ENCODE data around the gene RPS6KA2. TPM values are rescaled to one million over a fixed set of nuclear protein-coding genes. Genes with fewer than 3 reads are reported as not detected.
"Not testable (repeated sequence)": the region's sequence is repeated elsewhere in the genome, so short reads cannot be mapped to it uniquely, and the experiment has no call there.

The RPS6KA2 gene
- total RNA-seq, 2 experiments from 2014 or later, result 18.9 to 19.1 TPM

DNA sequence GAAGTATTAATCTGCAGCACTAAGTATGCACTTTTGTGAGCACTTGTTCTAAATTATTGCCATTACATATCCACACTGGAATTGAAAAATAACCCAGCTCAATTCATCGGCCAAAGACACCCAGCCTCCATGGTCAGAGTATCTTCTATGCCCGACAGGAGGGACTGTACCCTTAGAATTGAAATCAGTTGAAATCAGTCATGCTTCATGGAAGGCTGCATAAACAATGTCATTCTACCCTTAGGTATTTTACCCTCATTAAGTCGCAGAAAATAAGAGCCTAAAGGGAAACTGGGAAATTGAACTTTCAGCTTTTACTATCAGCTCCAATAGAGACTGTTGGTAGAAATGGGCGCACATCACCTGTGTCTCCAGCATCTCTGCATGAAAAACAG lies 37.7 kb downstream of the RPS6KA2 start:
- Mint-ChIP-seq H3K4me1 (ENCODE audit: low read depth) (peaks cover 23% of the 10 kb centered on the region), H3K4me3 (no peak overlapping the region), H3K27me3 (ENCODE audit: low read depth) (no peaks in the 10 kb centered on the region), H3K9me3 (no peaks in the 10 kb centered on the region), H3K27ac (no peak overlapping the region), H3K36me3 (ENCODE audit: low read depth) (no peaks in the 10 kb centered on the region)
- DNase-seq, result no peak
- CTCF ChIA-PET, result no interaction called here
- intact Hi-C loops (cut with micrococcal nuclease), result loop anchor here (1.0 to 5.0 kb wide), 2 partner anchors 38 to 102 kb away; partner anchors contain the start of gene RPS6KA2

DNA sequence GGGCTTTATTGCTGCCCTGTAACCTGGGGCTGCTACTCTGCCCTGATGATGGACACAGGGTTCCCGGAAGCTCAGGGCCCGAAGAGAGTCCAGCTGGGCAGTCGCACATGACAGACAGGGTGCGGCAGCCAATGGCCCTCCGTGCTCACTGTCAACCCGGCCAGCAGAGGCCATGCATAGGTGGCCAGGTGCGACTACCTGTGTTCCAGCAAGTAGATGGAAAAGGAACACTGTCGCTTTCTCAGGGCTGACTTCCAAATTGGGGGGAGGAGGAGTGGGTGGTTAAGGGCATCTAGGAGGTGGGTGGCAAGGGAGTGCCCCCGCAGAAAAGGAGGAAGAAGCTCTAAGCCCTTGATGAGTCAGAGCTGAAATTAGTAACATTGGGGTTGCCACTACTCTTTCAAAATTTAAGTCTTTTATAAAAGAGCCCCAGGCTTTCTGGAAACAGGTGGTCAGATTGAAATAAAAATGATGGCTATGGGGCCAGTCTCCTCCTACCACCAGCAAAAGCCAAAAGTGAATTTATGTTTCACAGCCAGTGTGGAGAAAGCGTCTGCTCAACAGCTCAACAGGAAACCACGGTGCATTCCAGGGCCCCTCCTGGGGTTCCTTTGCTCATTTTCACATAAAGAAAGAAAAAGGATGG lies 38.2 kb downstream of the RPS6KA2 start:
- peak; percentile 48 for DNase-seq
- H3K27me3 Mint-ChIP-seq (ENCODE audit: low read depth), result no peaks in the 10 kb centered on the region
- no peak overlapping the region for H3K27ac Mint-ChIP-seq
- CTCF ChIA-PET, result no interaction called here
- intact Hi-C loops (cut with micrococcal nuclease), result loop anchor here (1.0 to 5.0 kb wide), 2 partner anchors 38 to 102 kb away; partner anchors contain the start of gene RPS6KA2
- no peak overlapping the region for H3K4me3 Mint-ChIP-seq
- H3K9me3 Mint-ChIP-seq, result no peaks in the 10 kb centered on the region
- peaks cover 23% of the 10 kb centered on the region for H3K4me1 Mint-ChIP-seq (ENCODE audit: low read depth)
- H3K36me3 Mint-ChIP-seq (ENCODE audit: low read depth), result no peaks in the 10 kb centered on the region

DNA sequence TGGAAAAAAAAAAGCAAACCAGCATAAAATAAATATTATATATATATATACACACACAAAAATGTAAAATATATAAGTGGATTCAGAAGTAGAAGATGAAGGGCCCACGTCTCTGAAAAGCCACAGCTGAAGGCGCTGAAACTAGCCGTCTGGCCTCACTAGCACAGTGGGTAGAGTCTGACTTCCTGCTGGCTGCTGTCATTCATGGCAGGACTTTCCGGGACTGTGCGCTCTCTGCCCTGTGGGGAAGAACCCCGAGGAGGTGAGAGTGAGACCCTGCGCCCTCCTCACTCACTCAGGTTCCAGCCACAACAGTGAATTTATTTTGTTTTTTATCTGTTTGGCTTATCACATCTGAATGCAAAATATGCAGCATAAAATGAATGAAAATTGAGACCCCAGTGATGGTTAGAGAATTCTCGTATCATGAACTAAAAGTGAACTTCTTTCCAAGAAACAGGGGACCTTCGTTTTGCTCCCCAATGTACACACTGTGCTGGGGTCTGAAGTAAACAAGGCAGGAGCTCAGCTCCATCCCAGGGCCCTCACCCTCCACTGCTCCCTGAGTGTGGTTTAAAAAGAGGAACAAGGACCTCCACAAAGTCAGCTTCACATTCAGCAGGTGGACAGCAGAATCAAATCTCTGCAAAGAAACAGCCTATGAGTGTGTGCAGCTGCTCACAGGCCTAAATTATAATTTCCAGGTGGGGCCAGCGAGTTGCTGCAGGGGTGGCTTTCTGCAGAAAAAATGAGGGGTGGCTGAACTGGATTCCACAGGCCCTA lies 39.2 kb downstream of the RPS6KA2 start:
- Mint-ChIP-seq H3K4me3 (no peak overlapping the region), H3K27ac (no peak overlapping the region), H3K4me1 (ENCODE audit: low read depth) (peaks cover 23% of the 10 kb centered on the region), H3K27me3 (ENCODE audit: low read depth) (no peaks in the 10 kb centered on the region), H3K9me3 (no peaks in the 10 kb centered on the region), H3K36me3 (ENCODE audit: low read depth) (no peaks in the 10 kb centered on the region)
- no peak for DNase-seq
- CTCF ChIA-PET, result no interaction called here
- intact Hi-C loops (cut with micrococcal nuclease), result loop anchor here (5.0 kb wide), 1 partner anchor 101 kb away; no protein-coding TSS in a partner anchor

DNA sequence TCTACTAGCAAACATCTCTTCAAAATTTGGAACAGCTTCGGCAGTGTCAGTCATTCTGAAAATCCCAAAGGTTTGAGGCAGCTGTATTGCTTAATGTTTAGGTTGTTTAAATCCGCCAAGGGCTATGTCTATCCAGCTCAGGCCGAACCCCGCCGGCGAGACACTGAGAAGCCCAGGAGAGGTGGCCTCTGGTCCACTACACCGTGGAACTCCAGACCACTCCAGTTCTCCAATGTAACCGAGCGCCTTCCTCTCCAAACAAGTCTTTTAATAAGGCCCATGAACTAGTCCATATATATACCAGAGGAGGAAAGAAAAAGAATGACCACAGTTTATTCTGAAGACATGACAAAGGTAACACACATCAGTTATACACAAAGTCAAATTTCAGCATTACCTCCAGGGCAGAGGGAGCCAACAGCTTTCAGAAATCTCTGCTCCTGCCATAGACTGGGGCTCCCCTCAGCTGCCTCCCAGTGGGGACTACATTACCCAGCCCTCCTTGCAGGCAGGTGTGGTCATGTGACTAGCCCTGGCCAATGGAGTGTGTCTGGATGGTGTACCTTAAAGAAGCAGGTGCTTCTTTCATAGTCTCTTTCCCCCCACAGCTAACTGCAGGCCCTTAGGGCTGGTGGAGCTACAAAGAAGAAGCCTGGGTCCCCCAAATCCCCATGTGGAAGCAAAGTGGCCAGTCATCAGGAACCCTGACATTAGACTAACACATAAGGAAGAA lies 40.5 kb downstream of the RPS6KA2 start, which contains the start of gene RAMACL:
RAMACL (minus strand) TSS at position 255 of the 733 bp plus-strand sequence; CDS start at position 54, 201 bp downstream.
- no peaks in the 10 kb centered on the region for H3K9me3 Mint-ChIP-seq
- no peak within 1 kb of the TSS for H3K27ac Mint-ChIP-seq
- CTCF ChIA-PET, result no interaction called here
- intact Hi-C loops (cut with micrococcal nuclease), result loop anchor here (5.0 kb wide), 1 partner anchor 99 kb away; no protein-coding TSS in a partner anchor
- H3K36me3 Mint-ChIP-seq (ENCODE audit: low read depth), result no peaks in the 10 kb centered on the region
- DNase-seq, result peak; percentile 59
- no peaks in the 10 kb centered on the region for H3K27me3 Mint-ChIP-seq (ENCODE audit: low read depth)
- H3K4me1 Mint-ChIP-seq (ENCODE audit: low read depth), result peaks cover 23% of the 10 kb centered on the region
- H3K4me3 Mint-ChIP-seq, result no peak within 1 kb of the TSS

DNA sequence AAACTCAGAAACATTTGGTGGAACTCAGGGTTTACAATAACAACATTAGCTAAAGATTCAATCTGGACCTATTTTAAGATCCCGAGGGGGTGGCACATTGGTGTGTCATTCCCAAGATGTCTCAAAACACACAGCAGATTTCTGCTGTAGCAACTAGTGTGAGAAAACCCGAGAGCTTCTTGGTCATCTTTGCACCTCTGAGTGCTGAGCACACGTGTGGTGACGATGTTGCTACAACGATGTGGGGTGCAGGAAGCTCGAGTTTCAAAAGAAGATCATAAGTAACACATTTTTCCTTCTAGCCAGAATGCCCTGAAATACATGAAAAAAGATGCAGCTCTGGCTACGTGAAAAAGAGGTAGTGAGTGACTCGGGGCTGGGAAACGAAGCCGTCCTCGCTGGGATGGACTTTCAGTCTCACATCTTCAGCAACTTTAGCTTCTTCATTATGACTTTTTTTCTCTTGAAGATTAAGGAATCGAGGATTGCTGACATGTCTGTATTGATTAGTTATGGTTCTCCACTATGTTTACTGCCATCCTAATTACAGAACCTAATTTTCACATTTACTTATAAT lies 42.1 kb downstream of the RPS6KA2 start:
- H3K9me3 Mint-ChIP-seq, result no peaks in the 10 kb centered on the region
- intact Hi-C loops (cut with micrococcal nuclease), result loop anchor here (5.0 kb wide), 1 partner anchor 98 kb away; no protein-coding TSS in a partner anchor
- no peak overlapping the region for H3K27ac Mint-ChIP-seq
- H3K4me3 Mint-ChIP-seq, result no peak overlapping the region
- peaks cover 21% of the 10 kb centered on the region for H3K4me1 Mint-ChIP-seq (ENCODE audit: low read depth)
- no peak for DNase-seq
- no peaks in the 10 kb centered on the region for H3K27me3 Mint-ChIP-seq (ENCODE audit: low read depth)
- CTCF ChIA-PET, result interaction anchor here (0.5 to 1.0 kb wide), 2 partner anchors 444 to 1827 kb away, joined by 3 to 4 read pairs; no protein-coding TSS in a partner anchor
- no peaks in the 10 kb centered on the region for H3K36me3 Mint-ChIP-seq (ENCODE audit: low read depth)

DNA sequence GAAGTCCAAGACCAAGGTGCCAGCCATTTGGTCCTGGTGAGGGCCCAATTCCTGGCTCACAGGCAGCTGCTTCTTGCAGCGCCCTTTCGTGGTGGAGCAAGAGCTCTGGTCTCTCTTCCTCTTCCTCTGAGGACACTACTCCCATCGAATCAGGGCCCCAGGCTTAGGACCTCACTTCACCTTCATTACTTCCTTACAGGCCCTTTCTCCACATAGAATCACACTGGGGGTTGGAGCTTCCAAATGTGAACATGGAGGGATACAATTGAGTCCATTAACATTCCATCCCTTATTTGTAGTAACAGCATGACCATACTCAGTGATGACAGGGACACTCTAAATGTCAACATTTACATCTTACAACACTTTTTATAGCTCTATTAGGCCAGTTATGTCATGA lies 42.9 kb downstream of the RPS6KA2 start:
- H3K36me3 Mint-ChIP-seq (ENCODE audit: low read depth), result no peaks in the 10 kb centered on the region
- CTCF ChIA-PET, result interaction anchor here (0.5 to 1.1 kb wide), 3 partner anchors 11 to 1827 kb away, joined by 3 to 5 read pairs (median 4); no protein-coding TSS in a partner anchor
- no peaks in the 10 kb centered on the region for H3K27me3 Mint-ChIP-seq (ENCODE audit: low read depth)
- DNase-seq, result no peak
- H3K4me1 Mint-ChIP-seq (ENCODE audit: low read depth), result peaks cover 13% of the 10 kb centered on the region
- H3K9me3 Mint-ChIP-seq, result no peaks in the 10 kb centered on the region
- H3K4me3 Mint-ChIP-seq, result no peak overlapping the region
- intact Hi-C loops (cut with micrococcal nuclease), result no loop called here
- no peak overlapping the region for H3K27ac Mint-ChIP-seq

DNA sequence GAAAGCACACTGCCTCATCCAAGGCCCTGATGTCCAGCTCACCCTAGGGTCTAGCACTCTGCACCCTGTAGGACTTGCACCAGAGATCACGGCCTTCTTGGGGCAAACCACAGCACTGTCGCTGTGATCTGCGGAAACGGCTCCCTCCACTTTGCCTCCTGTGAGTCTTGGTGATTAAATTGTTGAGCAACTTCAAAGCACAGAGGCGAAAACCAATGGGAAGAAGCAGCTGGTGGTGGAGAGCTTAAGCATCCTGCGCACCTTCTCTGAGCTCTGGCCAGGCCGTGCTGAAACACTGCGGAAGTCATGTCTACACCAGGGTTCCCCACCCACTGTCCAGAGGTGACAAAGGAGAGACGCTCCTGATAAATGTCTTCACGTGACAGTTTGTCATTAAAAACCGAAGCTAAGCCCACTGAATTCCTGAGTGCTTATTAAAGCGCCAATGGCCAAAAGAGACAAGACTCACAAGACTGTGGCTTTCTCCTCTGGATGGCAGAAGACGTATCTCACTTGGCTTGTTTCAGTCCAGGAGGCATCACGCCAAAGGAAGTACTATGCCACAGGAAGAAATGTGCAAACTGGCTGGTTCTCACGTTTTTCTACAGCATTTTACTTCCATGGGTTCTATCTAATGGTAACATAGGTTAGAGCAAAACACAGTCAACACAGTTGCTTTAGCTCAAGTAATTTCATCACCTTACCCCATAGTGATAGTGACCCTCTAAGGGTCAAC lies 43.7 kb downstream of the RPS6KA2 start:
- Mint-ChIP-seq H3K27me3 (ENCODE audit: low read depth) (no peaks in the 10 kb centered on the region), H3K4me1 (ENCODE audit: low read depth) (peaks cover 6% of the 10 kb centered on the region), H3K4me3 (no peak overlapping the region), H3K36me3 (ENCODE audit: low read depth) (no peaks in the 10 kb centered on the region), H3K27ac (no peak overlapping the region), H3K9me3 (no peaks in the 10 kb centered on the region)
- intact Hi-C loops (cut with micrococcal nuclease), result no loop called here
- CTCF ChIA-PET, result interaction anchor here (1.1 kb wide), 1 partner anchor 11 kb away, joined by 5 read pairs; no protein-coding TSS in a partner anchor
- no peak for DNase-seq

DNA sequence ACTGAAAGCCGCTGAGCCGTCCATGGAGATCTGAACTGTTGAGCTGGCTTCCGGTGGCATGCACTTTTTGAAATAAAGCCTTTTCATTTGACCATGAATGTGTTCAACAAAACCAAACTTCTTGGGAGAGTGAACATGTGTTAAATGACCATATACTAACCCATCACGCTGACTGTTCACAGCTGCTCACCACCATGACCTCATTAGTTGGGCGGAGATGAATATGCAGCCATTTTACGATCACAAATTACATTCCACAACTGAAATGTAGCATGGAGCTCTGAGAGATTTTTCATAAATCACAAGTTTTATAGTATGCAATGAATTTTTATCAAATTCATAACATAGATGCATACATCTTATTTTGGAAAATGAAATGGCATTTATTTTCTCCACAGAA lies 44.8 kb downstream of the RPS6KA2 start:
- H3K9me3 Mint-ChIP-seq, result peaks cover 5% of the 10 kb centered on the region
- H3K4me1 Mint-ChIP-seq (ENCODE audit: low read depth), result no peaks in the 10 kb centered on the region
- H3K4me3 Mint-ChIP-seq, result no peak overlapping the region
- CTCF ChIA-PET, result interaction anchor here (0.6 kb wide), 1 partner anchor 134 kb away, joined by 3 read pairs; no protein-coding TSS in a partner anchor
- peaks cover 2% of the 10 kb centered on the region for H3K36me3 Mint-ChIP-seq (ENCODE audit: low read depth)
- no peaks in the 10 kb centered on the region for H3K27me3 Mint-ChIP-seq (ENCODE audit: low read depth)
- no peak overlapping the region for H3K27ac Mint-ChIP-seq
- no peak for DNase-seq
- intact Hi-C loops (cut with micrococcal nuclease), result no loop called here

DNA sequence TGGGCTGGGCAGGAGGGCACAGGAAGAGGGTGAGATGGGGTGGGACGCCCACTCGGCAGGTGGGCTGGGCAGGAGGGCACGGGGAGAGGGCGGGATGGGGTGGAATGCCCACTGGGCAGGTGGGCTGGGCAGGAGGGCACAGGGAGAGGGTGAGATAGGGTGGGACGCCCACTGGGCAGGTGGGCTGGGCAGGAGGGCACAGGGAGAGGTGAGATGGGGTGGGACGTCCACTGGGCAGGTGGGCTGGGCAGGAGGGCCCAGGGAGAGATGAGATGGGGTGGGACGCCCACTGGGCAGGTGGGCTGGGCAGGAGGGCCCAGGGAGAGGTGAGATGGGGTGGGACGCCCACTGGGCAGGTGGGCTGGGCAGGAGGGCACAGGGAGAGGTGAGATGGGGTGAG lies 45.2 kb downstream of the RPS6KA2 start:
- H3K36me3 Mint-ChIP-seq (ENCODE audit: low read depth); H3K27me3 Mint-ChIP-seq (ENCODE audit: low read depth); H3K27ac Mint-ChIP-seq; H3K4me3 Mint-ChIP-seq; DNase-seq; H3K4me1 Mint-ChIP-seq (ENCODE audit: low read depth); H3K9me3 Mint-ChIP-seq; intact Hi-C loops (cut with micrococcal nuclease); CTCF ChIA-PET: not testable (repeated sequence)

DNA sequence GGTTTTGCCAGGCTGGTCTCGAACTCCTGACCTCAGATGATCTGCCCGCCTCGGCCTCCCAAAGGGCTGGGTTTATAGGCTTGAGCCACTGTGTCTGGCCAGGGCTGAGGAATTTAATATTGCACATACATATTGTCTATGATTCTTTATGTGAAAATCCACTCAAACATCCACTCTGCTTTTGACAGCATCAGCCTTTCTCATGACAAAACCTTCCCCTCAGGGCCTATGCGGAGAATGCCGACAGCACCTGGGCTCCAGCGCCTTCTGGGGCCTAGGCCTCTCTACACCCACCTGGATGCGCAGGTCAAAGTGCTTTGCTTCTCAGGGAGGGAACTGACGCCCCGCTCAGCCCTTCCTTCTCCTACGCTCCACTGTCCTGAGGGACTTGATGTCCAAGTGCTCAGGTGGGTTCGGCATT lies 46.0 kb downstream of the RPS6KA2 start:
- intact Hi-C loops (cut with micrococcal nuclease), result no loop called here
- H3K27ac Mint-ChIP-seq, result no peak overlapping the region
- H3K27me3 Mint-ChIP-seq (ENCODE audit: low read depth), result no peaks in the 10 kb centered on the region
- peaks cover 9% of the 10 kb centered on the region for H3K9me3 Mint-ChIP-seq
- H3K36me3 Mint-ChIP-seq (ENCODE audit: low read depth), result peaks cover 5% of the 10 kb centered on the region
- CTCF ChIA-PET, result no interaction called here
- H3K4me3 Mint-ChIP-seq, result no peak overlapping the region
- DNase-seq, result no peak
- no peaks in the 10 kb centered on the region for H3K4me1 Mint-ChIP-seq (ENCODE audit: low read depth)

Measured in activated naive CD4-positive, alpha-beta T cell treated with anti-CD3 and anti-CD28 coated beads for 36 hours (primary cell).